Liver (tissue), 3 donors: ENCODE measurements around the gene TREH.

Source experiments
- FOXA1 ChIP-seq: IDR thresholded peaks from 2 replicates; pipeline ENCODE4 v1.6.1; 2016; ENCODE audit warnings: antibody characterized with exemption
- TAF1 ChIP-seq: conservative IDR thresholded peaks from 2 replicates; pipeline ENCODE4 v1.6.1; 2016; ENCODE audit warnings: antibody characterized with exemption, mild to moderate bottlenecking
- TF ChIP-seq, protein P1 (sequence below): fragments of 150-350 bp; IDR thresholded peaks from 2 replicates; pipeline ENCODE4 v1.5.1; 2017; ENCODE audit warnings: improper control_type of control experiment, low read depth, low read length; ENCODE audit not compliant: missing input control
- donor health status: healthy.
- donor health status: healthy.

DNA sequence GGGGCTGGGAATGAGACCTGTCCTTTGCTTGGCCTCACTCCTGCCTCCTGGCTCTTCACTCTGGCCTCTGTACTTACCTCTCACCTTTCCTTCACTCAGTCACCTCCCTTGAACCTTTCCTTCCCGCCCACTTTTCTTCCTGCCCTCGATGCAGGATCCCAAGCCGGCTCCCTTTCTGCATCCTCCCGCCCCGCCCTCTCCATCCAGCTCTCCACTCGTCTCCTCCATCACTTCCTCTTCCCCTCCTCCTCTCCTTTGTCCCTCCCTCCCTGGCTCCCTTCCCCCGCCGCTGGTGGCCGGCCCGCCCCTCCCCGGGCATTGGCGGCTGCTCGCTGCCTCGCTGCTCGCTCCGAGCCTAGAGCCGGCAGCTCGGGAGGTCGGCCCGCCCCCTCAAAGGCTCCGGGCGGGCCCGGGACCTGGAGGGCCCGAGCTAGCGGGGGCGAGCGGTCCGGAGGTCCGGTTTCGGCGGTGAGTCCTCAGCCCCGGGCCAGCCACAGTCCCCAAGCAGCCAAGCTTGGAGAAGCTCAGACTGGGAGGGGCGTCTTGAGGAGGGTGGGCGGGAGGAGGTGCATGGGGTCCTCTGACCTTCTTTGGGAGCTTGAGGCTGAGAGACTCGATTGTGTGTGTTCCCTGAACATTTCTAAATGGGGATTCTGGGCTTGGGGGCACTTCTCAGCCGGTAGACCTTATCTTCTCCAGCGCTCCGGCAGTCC lies 58.2 kb downstream of the TREH start:
- TF ChIP-seq FOXA1: no peak
- TF ChIP-seq, protein P1, sequence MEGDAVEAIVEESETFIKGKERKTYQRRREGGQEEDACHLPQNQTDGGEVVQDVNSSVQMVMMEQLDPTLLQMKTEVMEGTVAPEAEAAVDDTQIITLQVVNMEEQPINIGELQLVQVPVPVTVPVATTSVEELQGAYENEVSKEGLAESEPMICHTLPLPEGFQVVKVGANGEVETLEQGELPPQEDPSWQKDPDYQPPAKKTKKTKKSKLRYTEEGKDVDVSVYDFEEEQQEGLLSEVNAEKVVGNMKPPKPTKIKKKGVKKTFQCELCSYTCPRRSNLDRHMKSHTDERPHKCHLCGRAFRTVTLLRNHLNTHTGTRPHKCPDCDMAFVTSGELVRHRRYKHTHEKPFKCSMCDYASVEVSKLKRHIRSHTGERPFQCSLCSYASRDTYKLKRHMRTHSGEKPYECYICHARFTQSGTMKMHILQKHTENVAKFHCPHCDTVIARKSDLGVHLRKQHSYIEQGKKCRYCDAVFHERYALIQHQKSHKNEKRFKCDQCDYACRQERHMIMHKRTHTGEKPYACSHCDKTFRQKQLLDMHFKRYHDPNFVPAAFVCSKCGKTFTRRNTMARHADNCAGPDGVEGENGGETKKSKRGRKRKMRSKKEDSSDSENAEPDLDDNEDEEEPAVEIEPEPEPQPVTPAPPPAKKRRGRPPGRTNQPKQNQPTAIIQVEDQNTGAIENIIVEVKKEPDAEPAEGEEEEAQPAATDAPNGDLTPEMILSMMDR: no peak
- TF ChIP-seq TAF1: no peak
